Mesenchymal stem cell (in vitro differentiated cells and primary cell): ENCODE measurements around the gene PELI3. TPM values are rescaled to one million over a fixed set of nuclear protein-coding genes. Genes with fewer than 3 reads are reported as not detected.

Experiments
- DNase-seq: peaks from one replicate; pipeline ENCODE4 v3.0.0-alpha.2; 2013
- H2AFZ ChIP-seq: one replicate; pipeline ENCODE4 v1.6.1; 2013; ENCODE audit warnings: low read depth, mild to moderate bottlenecking, control low read depth, inconsistent platforms, low read length, moderate library complexity
- H2AK5ac ChIP-seq: 2 replicates; pipeline ENCODE4 v1.6.1; 2013; ENCODE audit warnings: low read length, moderate library complexity, mild to moderate bottlenecking, inconsistent platforms; ENCODE audit not compliant: severe bottlenecking
- H2BK120ac ChIP-seq: one replicate; pipeline ENCODE4 v1.6.1; 2013; ENCODE audit warnings: low read depth, mild to moderate bottlenecking, inconsistent platforms, low read length, moderate library complexity
- H2BK12ac ChIP-seq, 2 experiments: one replicate each; pipeline ENCODE4 v1.6.1; 2013; ENCODE audit warnings: inconsistent platforms in 2 of 2, low read length in 2 of 2, mild to moderate bottlenecking in 2 of 2, moderate library complexity in 2 of 2, control low read depth in 1 of 2
- H2BK15ac ChIP-seq: one replicate; pipeline ENCODE4 v1.6.1; 2013; ENCODE audit warnings: mild to moderate bottlenecking, low read depth, inconsistent platforms; ENCODE audit not compliant: poor library complexity, severe bottlenecking
- H2BK5ac ChIP-seq: 2 replicates; pipeline ENCODE4 v1.6.1; 2013; ENCODE audit warnings: low read depth, mild to moderate bottlenecking, low read length, control low read depth, inconsistent platforms; ENCODE audit not compliant: poor library complexity, severe bottlenecking
- H3K14ac ChIP-seq, 2 experiments: one replicate each; pipeline ENCODE4 v1.6.1; 2013; ENCODE audit warnings: inconsistent platforms in 2 of 2, low read length in 2 of 2, control low read depth in 1 of 2, mild to moderate bottlenecking in 1 of 2, moderate library complexity in 1 of 2
- H3K18ac ChIP-seq, 2 experiments: one replicate each; pipeline ENCODE4 v1.6.1; 2013; ENCODE audit warnings: inconsistent platforms in 2 of 2, low read length in 2 of 2, control low read depth in 1 of 2, low read depth in 1 of 2, mild to moderate bottlenecking in 1 of 2
- H3K23ac ChIP-seq, 2 experiments: one replicate each; pipeline ENCODE4 v1.6.1; 2013; ENCODE audit warnings: inconsistent platforms in 2 of 2, low read length in 2 of 2, mild to moderate bottlenecking in 2 of 2, moderate library complexity in 2 of 2, control low read depth in 1 of 2
- H3K27ac ChIP-seq: 2 replicates; pipeline ENCODE4 v1.5.1; 2013; ENCODE audit warnings: mild to moderate bottlenecking, moderate library complexity, low read length, control low read depth, inconsistent platforms; ENCODE audit not compliant: poor library complexity, severe bottlenecking
- H3K27me3 ChIP-seq, 2 experiments: 2 replicates each; pipeline versions ENCODE4 v1.6.1 to v1.7.0; 2013; ENCODE audit warnings: low read length in 2 of 2, mild to moderate bottlenecking in 2 of 2, moderate library complexity in 2 of 2, control low read depth in 1 of 2, inconsistent platforms in 1 of 2; ENCODE audit not compliant: control insufficient read depth in 1 of 2, insufficient read depth in 1 of 2
- H3K36me3 ChIP-seq, 2 experiments: 2 replicates each; pipeline versions ENCODE4 v1.6.1 to v1.7.0; 2013; ENCODE audit warnings: low read length in 2 of 2, control low read depth in 1 of 2, inconsistent platforms in 1 of 2, low read depth in 1 of 2, mild to moderate bottlenecking in 1 of 2; ENCODE audit not compliant: insufficient read depth in 2 of 2, control insufficient read depth in 1 of 2
- H3K4ac ChIP-seq, 2 experiments: one replicate each; pipeline ENCODE4 v1.6.1; 2013; ENCODE audit warnings: inconsistent platforms in 2 of 2, low read length in 2 of 2, mild to moderate bottlenecking in 2 of 2, moderate library complexity in 2 of 2, control low read depth in 1 of 2, low read depth in 1 of 2
- H3K4me1 ChIP-seq: 2 replicates; pipeline ENCODE4 v1.6.1; 2013; ENCODE audit warnings: low read depth, low read length, control low read depth; ENCODE audit not compliant: control insufficient read depth, insufficient read depth
- H3K4me2 ChIP-seq: 2 replicates; pipeline ENCODE4 v1.6.1; 2013; ENCODE audit warnings: low read length, mild to moderate bottlenecking, inconsistent platforms; ENCODE audit not compliant: poor library complexity, severe bottlenecking
- H3K4me3 ChIP-seq, 2 experiments: 2 replicates each; pipeline versions ENCODE4 v1.5.1 to v1.7.0; 2013; ENCODE audit warnings: low read length in 2 of 2, mild to moderate bottlenecking in 2 of 2, control low read depth in 1 of 2, low read depth in 1 of 2; ENCODE audit not compliant: insufficient read depth in 1 of 2
- H3K79me1 ChIP-seq: replicated peaks from 2 replicates; pipeline ENCODE4 v1.6.1; 2013; ENCODE audit warnings: mild to moderate bottlenecking, control low read depth, low read length, inconsistent platforms; ENCODE audit not compliant: poor library complexity, severe bottlenecking
- H3K9ac ChIP-seq: 2 replicates; pipeline ENCODE4 v1.7.0; 2013; ENCODE audit warnings: mild to moderate bottlenecking, low read length, moderate library complexity
- H3K9me3 ChIP-seq: 2 replicates; pipeline ENCODE4 v1.7.0; 2013; ENCODE audit warnings: mild to moderate bottlenecking, low read length; ENCODE audit not compliant: control insufficient read depth
- H4K8ac ChIP-seq: one replicate; pipeline ENCODE4 v1.6.1; 2013; ENCODE audit warnings: inconsistent platforms, mild to moderate bottlenecking, low read length, moderate library complexity
- H4K91ac ChIP-seq: one replicate; pipeline ENCODE4 v1.6.1; 2013; ENCODE audit warnings: mild to moderate bottlenecking, low read length, inconsistent platforms
- WGBS: methylation state at CpG from one replicate; pipeline ENCODE4 v1.1.7; 2013; ENCODE audit warnings: mixed read lengths; 5-methylcytosine and 5-hydroxymethylcytosine counted together
- polyA plus RNA-seq, 2 experiments: library from polyadenylated mRNA; stranded (reverse); fragments of 200-250 nt; gene quantifications; one replicate each; pipeline ENCODE4 v1.2.3, GENCODE V29; 2013

The PELI3 gene, protein sequence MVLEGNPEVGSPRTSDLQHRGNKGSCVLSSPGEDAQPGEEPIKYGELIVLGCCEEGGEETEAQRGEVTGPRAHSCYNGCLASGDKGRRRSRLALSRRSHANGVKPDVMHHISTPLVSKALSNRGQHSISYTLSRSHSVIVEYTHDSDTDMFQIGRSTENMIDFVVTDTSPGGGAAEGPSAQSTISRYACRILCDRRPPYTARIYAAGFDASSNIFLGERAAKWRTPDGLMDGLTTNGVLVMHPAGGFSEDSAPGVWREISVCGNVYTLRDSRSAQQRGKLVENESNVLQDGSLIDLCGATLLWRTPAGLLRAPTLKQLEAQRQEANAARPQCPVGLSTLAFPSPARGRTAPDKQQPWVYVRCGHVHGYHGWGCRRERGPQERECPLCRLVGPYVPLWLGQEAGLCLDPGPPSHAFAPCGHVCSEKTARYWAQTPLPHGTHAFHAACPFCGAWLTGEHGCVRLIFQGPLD
- 5.8 TPM for polyA plus RNA-seq (2013, experiment 1 of 2)
- polyA plus RNA-seq (2013, experiment 2 of 2) = 5.3 TPM

DNA sequence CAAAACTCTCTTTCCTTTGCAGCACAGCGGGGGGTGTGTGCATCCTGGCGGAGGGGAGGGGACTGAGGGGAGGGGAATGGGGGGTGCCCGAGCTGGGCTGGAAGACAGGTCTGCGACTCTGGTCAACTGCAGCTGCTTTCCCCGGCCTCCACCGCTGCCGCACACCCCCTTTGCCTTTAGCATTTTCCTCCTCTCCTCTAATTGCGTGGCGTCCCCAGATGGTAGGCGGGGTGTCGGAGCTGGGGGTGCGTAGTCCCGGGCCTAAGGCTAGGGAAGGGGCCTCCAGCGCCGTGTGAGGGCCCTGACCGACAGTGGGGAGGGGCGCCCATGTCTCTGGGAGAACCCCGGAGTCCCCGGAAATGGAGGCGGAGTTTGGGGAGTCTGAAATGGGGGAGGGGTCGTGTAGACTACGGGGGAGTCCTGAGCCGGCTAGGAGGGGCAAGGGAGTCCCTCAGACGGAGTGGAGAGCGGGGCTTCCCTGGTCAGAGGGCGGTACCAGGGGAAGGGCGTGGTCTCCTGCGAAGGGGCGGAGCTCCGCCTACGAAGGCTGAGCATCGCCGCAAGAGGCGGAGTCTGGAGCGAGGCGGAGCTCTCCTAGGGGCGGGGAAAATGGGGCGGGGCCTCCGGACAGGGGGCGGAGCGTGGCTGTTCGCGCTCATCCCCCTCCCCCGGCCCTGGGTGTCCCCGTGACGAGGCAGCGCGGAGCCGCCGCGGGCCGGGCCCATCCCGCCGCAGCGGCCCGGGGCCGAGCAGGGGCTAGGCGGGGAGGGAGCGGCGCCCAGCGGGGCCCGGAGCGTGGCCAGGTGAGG lies at the start of gene PELI3:
PELI3 (plus strand) TSS at position 681 of the 809 bp plus-strand sequence. CDS start 1,224 bp downstream, outside the sequence.
- peak; percentile 94 for DNase-seq
- no peaks in the 10 kb centered on the region for H3K27me3 ChIP-seq
- peak within 1 kb of the TSS; percentile 55 to 74 for H3K18ac ChIP-seq
- H3K4ac ChIP-seq = peak within 1 kb of the TSS; percentile 25 to 30
- peak within 1 kb of the TSS; percentile 90 for H2AFZ ChIP-seq
- peak within 1 kb of the TSS; percentile 82 for H4K8ac ChIP-seq
- no peak within 1 kb of the TSS for H2AK5ac ChIP-seq
- no peak within 1 kb of the TSS for H2BK120ac ChIP-seq
- peaks cover 3 to 15% of the 10 kb centered on the region in 2 experiments for H3K36me3 ChIP-seq
- peak within 1 kb of the TSS; percentile 85 for H2BK15ac ChIP-seq
- H3K23ac ChIP-seq = peak within 1 kb of the TSS in 1 of 2 experiments; percentile 65
- peak within 1 kb of the TSS; percentile 88 for H3K9ac ChIP-seq
- H3K4me2 ChIP-seq = peak within 1 kb of the TSS; percentile 81
- H3K27ac ChIP-seq = no peak within 1 kb of the TSS
- peak within 1 kb of the TSS in 1 of 2 experiments; percentile 30 for H3K14ac ChIP-seq
- peaks cover 14% of the 10 kb centered on the region for H3K4me1 ChIP-seq
- no peak within 1 kb of the TSS for H2BK5ac ChIP-seq
- no peak within 1 kb of the TSS for H4K91ac ChIP-seq
- 2% methylated on average over 45 of the region's 63 CpGs for WGBS
- peak within 1 kb of the TSS; percentile 89 to 90 for H3K4me3 ChIP-seq
- peaks cover 6% of the 10 kb centered on the region for H3K79me1 ChIP-seq
- H3K9me3 ChIP-seq = no peaks in the 10 kb centered on the region
- H2BK12ac ChIP-seq = peak within 1 kb of the TSS in 1 of 2 experiments; percentile 24

DNA sequence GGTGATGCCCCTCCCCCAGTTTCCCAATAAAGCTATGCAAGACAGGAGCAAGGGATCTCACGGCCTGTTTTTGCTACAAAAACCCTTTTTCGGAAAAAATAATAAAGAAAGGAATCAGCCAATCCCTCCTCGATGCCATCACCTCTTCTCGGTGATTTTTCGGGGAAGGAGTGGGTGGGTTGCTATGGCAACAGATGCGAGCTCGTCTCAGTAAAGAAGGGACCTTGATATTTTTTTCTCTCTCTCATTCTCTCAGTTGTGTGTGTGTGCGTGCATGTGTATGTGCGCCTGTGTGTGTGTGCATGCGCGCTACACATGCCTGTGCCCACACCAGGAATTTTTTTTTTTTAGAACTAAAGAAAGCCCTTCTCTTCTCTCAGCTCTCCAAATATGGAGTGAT lies 49.7 kb upstream of the PELI3 start:
- Histone ChIP-seq H3K27me3 (peaks cover 42 to 66% of the 10 kb centered on the region in 2 experiments), H3K36me3 (no peaks in the 10 kb centered on the region), H3K4me3 (no peak overlapping the region), H2AFZ (no peak overlapping the region), H3K79me1 (no peaks in the 10 kb centered on the region), H3K4me1 (peaks cover 11% of the 10 kb centered on the region), H2BK15ac (no peak overlapping the region), H2BK120ac (no peak overlapping the region), H3K9me3 (no peaks in the 10 kb centered on the region), H3K4ac (no peak overlapping the region), H4K8ac (no peak overlapping the region), H2AK5ac (no peak overlapping the region), H3K14ac (no peak overlapping the region), H2BK12ac (no peak overlapping the region), H3K9ac (no peak overlapping the region), H3K18ac (no peak overlapping the region), H3K4me2 (no peak overlapping the region), H2BK5ac (no peak overlapping the region), H4K91ac (no peak overlapping the region), H3K23ac (no peak overlapping the region), H3K27ac (no peak overlapping the region)
- WGBS = 57% methylated on average over 6 of the region's 11 CpGs
- DNase-seq = no peak

DNA sequence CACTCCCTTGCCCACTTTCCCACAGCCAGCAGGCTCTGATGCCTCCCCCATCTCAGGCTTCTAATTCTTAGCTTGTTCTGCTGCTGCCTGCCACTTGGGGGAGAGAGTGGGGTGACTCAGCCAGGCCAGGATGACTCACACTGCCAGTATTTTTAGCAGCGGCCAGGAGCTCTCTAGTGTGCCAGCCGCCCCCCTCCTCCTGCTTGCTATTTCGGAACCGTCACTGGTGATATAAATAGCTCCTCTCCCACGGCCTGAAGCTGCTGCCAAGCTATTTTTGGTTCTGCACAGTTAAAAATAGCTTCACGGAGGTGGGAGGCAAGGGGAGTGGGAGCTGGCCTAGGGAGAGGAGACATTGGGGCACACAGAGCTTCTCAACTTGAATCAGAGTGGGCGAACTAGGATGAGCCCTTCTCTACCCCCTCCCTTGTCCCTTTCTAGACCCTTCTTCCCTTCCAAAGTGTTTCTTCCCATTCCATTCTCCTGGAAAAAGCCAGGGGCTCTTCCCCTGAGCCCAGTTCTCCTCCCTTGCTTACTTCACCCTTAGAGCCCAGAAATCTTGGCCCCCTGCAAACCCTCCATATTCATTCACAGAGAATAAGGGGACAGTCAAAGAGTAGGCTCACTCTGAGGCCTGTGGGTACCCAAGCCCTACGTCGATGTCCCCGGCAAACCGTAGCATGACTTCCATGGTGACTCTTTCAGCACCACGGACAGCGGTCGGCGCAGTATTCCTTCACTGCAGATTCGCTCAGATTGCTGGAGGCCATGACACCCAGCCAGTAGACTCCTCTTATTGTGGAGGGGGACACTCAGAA lies 48.3 kb upstream of the PELI3 start:
- Histone ChIP-seq H2BK12ac (no peak overlapping the region), H3K14ac (no peak overlapping the region), H3K4me3 (peak overlapping the region in 1 of 2 experiments; percentile 41), H3K9me3 (no peaks in the 10 kb centered on the region), H3K9ac (no peak overlapping the region), H3K27ac (no peak overlapping the region), H3K4me2 (peak overlapping the region; percentile 4), H3K23ac (no peak overlapping the region), H2BK5ac (no peak overlapping the region), H3K4ac (no peak overlapping the region), H2AK5ac (no peak overlapping the region), H3K4me1 (peaks cover 11% of the 10 kb centered on the region), H4K91ac (no peak overlapping the region), H3K36me3 (no peaks in the 10 kb centered on the region), H2AFZ (no peak overlapping the region), H4K8ac (no peak overlapping the region), H2BK15ac (no peak overlapping the region), H3K27me3 (peaks cover 34 to 58% of the 10 kb centered on the region in 2 experiments), H3K79me1 (no peaks in the 10 kb centered on the region), H2BK120ac (no peak overlapping the region), H3K18ac (no peak overlapping the region)
- 5% methylated on average over 16 of the region's 16 CpGs for WGBS
- peak; percentile 98 for DNase-seq
